GM10266 (cell line): ENCODE measurements around the gene TBC1D5.

Experiments used
- DNase-seq: peaks from one replicate; pipeline ENCODE4 v3.0.0; 2012; ENCODE audit errors: extremely low spot score
- CTCF ChIP-seq: IDR thresholded peaks from 2 replicates; pipeline ENCODE4 v1.5.1; 2012; ENCODE audit warnings: mild to moderate bottlenecking, low read depth; ENCODE audit not compliant: control insufficient read depth, insufficient read depth; ENCODE audit errors: missing control alignments

TBC1D5 gene

GRCh38 chr3:17745894-17746293 lies 3.5 kb upstream of the TBC1D5 start:
- no peak for DNase-seq
- TF ChIP-seq CTCF: no peak

GRCh38 chr3:17745301-17745700 lies 2.9 kb upstream of the TBC1D5 start:
- DNase-seq: no peak
- no peak for TF ChIP-seq CTCF

GRCh38 chr3:17744693-17745092 lies 2.3 kb upstream of the TBC1D5 start:
- no peak for TF ChIP-seq CTCF
- no peak for DNase-seq

- no peak for DNase-seq
- no peak for TF ChIP-seq CTCF
Measured at GRCh38 chr3:17743658-17743995, 1.2 kb upstream of the TBC1D5 start.

GRCh38 chr3:17742880-17743657 lies 638 bp upstream of the TBC1D5 start:
- TF ChIP-seq CTCF: no peak
- DNase-seq: no peak

- no peak for TF ChIP-seq CTCF
- DNase-seq: no peak
Measured at GRCh38 chr3:17741621-17742101, 770 bp downstream of the TBC1D5 start.

GRCh38 chr3:17740721-17741141 lies 1.7 kb downstream of the TBC1D5 start:
- DNase-seq: peak; percentile 33
- no peak for TF ChIP-seq CTCF
